Activated CD4-positive, alpha-beta T cell treated with anti-CD3 and anti-CD28 coated beads, Interleukin-2, amount 10 ng/mL, durations not matched to agents 24 days and 14 days (primary cell): ENCODE data around the gene SHKBP1. TPM values are rescaled to one million over a fixed set of nuclear protein-coding genes. Genes with fewer than 3 reads are reported as not detected.

Experiments used
- DNase-seq: peaks from one replicate; pipeline ENCODE4 v3.0.0; 2022
- H3K27ac Mint-ChIP-seq: one replicate; pipeline ENCODE4 v1.8.0; 2022; ENCODE audit warnings: mild to moderate bottlenecking, mixed read lengths
- H3K27me3 Mint-ChIP-seq: one replicate; pipeline ENCODE4 v1.8.0; 2022; ENCODE audit warnings: mixed read lengths
- H3K36me3 Mint-ChIP-seq: one replicate; pipeline ENCODE4 v1.8.0; 2022; ENCODE audit warnings: low read depth, mild to moderate bottlenecking, mixed read lengths
- H3K4me1 Mint-ChIP-seq: one replicate; pipeline ENCODE4 v1.8.0; 2021; ENCODE audit warnings: mixed read lengths
- H3K4me3 Mint-ChIP-seq: one replicate; pipeline ENCODE4 v1.8.0; 2022; ENCODE audit warnings: mild to moderate bottlenecking, moderate library complexity, mixed read lengths
- H3K9me3 Mint-ChIP-seq: one replicate; pipeline ENCODE4 v1.8.0; 2021; ENCODE audit warnings: mixed read lengths
- intact Hi-C: fragments of 100-400 bp; cut with micrococcal nuclease; formaldehyde crosslinking; loops from one replicate; pipeline ENCODE4 v1.15.1; 2023
- total RNA-seq: library from RNA; stranded (reverse); gene quantifications from 2 replicates; pipeline ENCODE4 v1.2.3, GENCODE V29; 2022

The SHKBP1 gene
- total RNA-seq, 1 donor from 2014 or later, result 113 TPM

GRCh38 chr19:40565910-40566495 lies 10.7 kb upstream of the SHKBP1 start:
- peaks cover 45% of the 10 kb centered on the region for H3K27me3 Mint-ChIP-seq
- intact Hi-C loops, result no loop called here
- H3K4me1 Mint-ChIP-seq, result peaks cover 12% of the 10 kb centered on the region
- no peaks in the 10 kb centered on the region for H3K36me3 Mint-ChIP-seq
- H3K27ac Mint-ChIP-seq, result no peak overlapping the region
- DNase-seq, result no peak
- H3K4me3 Mint-ChIP-seq, result no peak overlapping the region
- peaks cover 2% of the 10 kb centered on the region for H3K9me3 Mint-ChIP-seq

- no peak for DNase-seq
- intact Hi-C loops, result no loop called here
- Mint-ChIP-seq H3K4me3 (no peak overlapping the region), H3K27ac (no peak overlapping the region), H3K4me1 (peaks cover 9% of the 10 kb centered on the region), H3K27me3 (peaks cover 40% of the 10 kb centered on the region), H3K9me3 (peaks cover 3% of the 10 kb centered on the region), H3K36me3 (no peaks in the 10 kb centered on the region)
These were observed 9.5 kb upstream of the SHKBP1 start for GRCh38 chr19:40567040-40567749.

GRCh38 chr19:40567750-40568494 lies 8.8 kb upstream of the SHKBP1 start:
- Mint-ChIP-seq H3K27me3 (peaks cover 40% of the 10 kb centered on the region), H3K27ac (no peak overlapping the region), H3K4me1 (peaks cover 9% of the 10 kb centered on the region), H3K4me3 (no peak overlapping the region), H3K36me3 (no peaks in the 10 kb centered on the region), H3K9me3 (peaks cover 3% of the 10 kb centered on the region)
- no peak for DNase-seq
- intact Hi-C loops, result no loop called here

- Mint-ChIP-seq H3K27me3 (peaks cover 32% of the 10 kb centered on the region), H3K4me3 (peak overlapping the region; percentile 63), H3K36me3 (no peaks in the 10 kb centered on the region), H3K27ac (peak overlapping the region; percentile 60), H3K9me3 (peaks cover 3% of the 10 kb centered on the region), H3K4me1 (peaks cover 9% of the 10 kb centered on the region)
- DNase-seq, result peak; percentile 99
- intact Hi-C loops, result loop anchor here (1.0 to 2.0 kb wide), 3 partner anchors 42 to 285 kb away; partner anchors contain the start of genes AKT2 and BLVRB
These were observed 6.2 kb upstream of the SHKBP1 start for GRCh38 chr19:40570313-40571004.

- intact Hi-C loops, result loop anchor here (2.0 kb wide), 1 partner anchor 42 kb away; no protein-coding TSS in a partner anchor
- DNase-seq, result no peak
- Mint-ChIP-seq H3K4me3 (peak overlapping the region; percentile 63), H3K27ac (peak overlapping the region; percentile 60), H3K36me3 (no peaks in the 10 kb centered on the region), H3K27me3 (peaks cover 30% of the 10 kb centered on the region), H3K9me3 (peaks cover 3% of the 10 kb centered on the region), H3K4me1 (peaks cover 10% of the 10 kb centered on the region)
These were observed 5.7 kb upstream of the SHKBP1 start for GRCh38 chr19:40571005-40571318.

GRCh38 chr19:40571831-40572495 lies 4.7 kb upstream of the SHKBP1 start:
- peak; percentile 61 for DNase-seq
- intact Hi-C loops, result loop anchor here (2.0 kb wide), 1 partner anchor 43 kb away; no protein-coding TSS in a partner anchor

GRCh38 chr19:40575326-40575725 lies 1.3 kb upstream of the SHKBP1 start:
- Mint-ChIP-seq H3K36me3 (peaks cover 14% of the 10 kb centered on the region), H3K27me3 (no peaks in the 10 kb centered on the region), H3K4me1 (peaks cover 21% of the 10 kb centered on the region), H3K27ac (no peak overlapping the region), H3K4me3 (peak overlapping the region; percentile 47), H3K9me3 (peaks cover 3% of the 10 kb centered on the region)
- intact Hi-C loops, result no loop called here
- no peak for DNase-seq

More at GRCh38 chr19:40571831-40572495, 4.7 kb upstream of the SHKBP1 start:
- Mint-ChIP-seq H3K27ac (no peak overlapping the region), H3K4me1 (peaks cover 12% of the 10 kb centered on the region), H3K4me3 (no peak overlapping the region), H3K27me3 (peaks cover 23% of the 10 kb centered on the region), H3K36me3 (no peaks in the 10 kb centered on the region), H3K9me3 (peaks cover 3% of the 10 kb centered on the region)

- Mint-ChIP-seq H3K4me3 (peak overlapping the region; percentile 86), H3K4me1 (peaks cover 16% of the 10 kb centered on the region), H3K27me3 (no peaks in the 10 kb centered on the region), H3K9me3 (no peaks in the 10 kb centered on the region), H3K27ac (peak overlapping the region; percentile 78), H3K36me3 (peaks cover 22% of the 10 kb centered on the region)
- intact Hi-C loops, result loop anchor here (2.0 kb wide), 1 partner anchor 29 kb away; no protein-coding TSS in a partner anchor
- DNase-seq, result peak; percentile 81
These were observed 505 bp upstream of the SHKBP1 start for GRCh38 chr19:40576151-40576584.

GRCh38 chr19:40578442-40578908 lies 1.8 kb downstream of the SHKBP1 start:
- Mint-ChIP-seq H3K27me3 (no peaks in the 10 kb centered on the region), H3K36me3 (peaks cover 35% of the 10 kb centered on the region), H3K9me3 (no peaks in the 10 kb centered on the region), H3K4me1 (peaks cover 19% of the 10 kb centered on the region), H3K4me3 (peak overlapping the region; percentile 86), H3K27ac (peak overlapping the region; percentile 58)
- peak; percentile 62 for DNase-seq
- intact Hi-C loops, result no loop called here

- DNase-seq, result no peak
- no peak overlapping the region for H3K4me3 Mint-ChIP-seq
- no peak overlapping the region for H3K27ac Mint-ChIP-seq
- peaks cover 23% of the 10 kb centered on the region for H3K4me1 Mint-ChIP-seq
- intact Hi-C loops, result no loop called here
- no peaks in the 10 kb centered on the region for H3K9me3 Mint-ChIP-seq
- peaks cover 47% of the 10 kb centered on the region for H3K36me3 Mint-ChIP-seq
- H3K27me3 Mint-ChIP-seq, result no peaks in the 10 kb centered on the region
These were observed 3.9 kb downstream of the SHKBP1 start for GRCh38 chr19:40580619-40581018.

GRCh38 chr19:40581531-40581930 lies 4.9 kb downstream of the SHKBP1 start:
- intact Hi-C loops, result no loop called here
- DNase-seq, result no peak
- no peak overlapping the region for H3K4me3 Mint-ChIP-seq
- H3K27me3 Mint-ChIP-seq, result no peaks in the 10 kb centered on the region
- H3K9me3 Mint-ChIP-seq, result no peaks in the 10 kb centered on the region
- no peak overlapping the region for H3K27ac Mint-ChIP-seq
- peaks cover 55% of the 10 kb centered on the region for H3K36me3 Mint-ChIP-seq
- H3K4me1 Mint-ChIP-seq, result peaks cover 27% of the 10 kb centered on the region

GRCh38 chr19:40582467-40582866 lies 5.8 kb downstream of the SHKBP1 start:
- Mint-ChIP-seq H3K36me3 (peaks cover 61% of the 10 kb centered on the region), H3K4me1 (peaks cover 30% of the 10 kb centered on the region), H3K27ac (peak overlapping the region; percentile 49), H3K9me3 (no peaks in the 10 kb centered on the region), H3K4me3 (no peak overlapping the region), H3K27me3 (no peaks in the 10 kb centered on the region)
- intact Hi-C loops, result no loop called here
- DNase-seq, result no peak

GRCh38 chr19:40583283-40583682 lies 6.6 kb downstream of the SHKBP1 start:
- DNase-seq, result no peak
- no peaks in the 10 kb centered on the region for H3K27me3 Mint-ChIP-seq
- H3K4me1 Mint-ChIP-seq, result peaks cover 26% of the 10 kb centered on the region
- H3K36me3 Mint-ChIP-seq, result peaks cover 61% of the 10 kb centered on the region
- intact Hi-C loops, result no loop called here
- H3K4me3 Mint-ChIP-seq, result no peak overlapping the region
- no peak overlapping the region for H3K27ac Mint-ChIP-seq
- no peaks in the 10 kb centered on the region for H3K9me3 Mint-ChIP-seq
